GM12874 (cell line): ENCODE data around the gene CLIC5.

ENCODE experiments used
- TF ChIP-seq, protein P1 (sequence below): IDR thresholded peaks from 2 replicates; pipeline ENCODE4 v1.5.1; 2011; ENCODE audit warnings: low read depth, mild to moderate bottlenecking, control low read depth, low read length, moderate library complexity; ENCODE audit not compliant: insufficient read depth

CLIC5 gene

DNA sequence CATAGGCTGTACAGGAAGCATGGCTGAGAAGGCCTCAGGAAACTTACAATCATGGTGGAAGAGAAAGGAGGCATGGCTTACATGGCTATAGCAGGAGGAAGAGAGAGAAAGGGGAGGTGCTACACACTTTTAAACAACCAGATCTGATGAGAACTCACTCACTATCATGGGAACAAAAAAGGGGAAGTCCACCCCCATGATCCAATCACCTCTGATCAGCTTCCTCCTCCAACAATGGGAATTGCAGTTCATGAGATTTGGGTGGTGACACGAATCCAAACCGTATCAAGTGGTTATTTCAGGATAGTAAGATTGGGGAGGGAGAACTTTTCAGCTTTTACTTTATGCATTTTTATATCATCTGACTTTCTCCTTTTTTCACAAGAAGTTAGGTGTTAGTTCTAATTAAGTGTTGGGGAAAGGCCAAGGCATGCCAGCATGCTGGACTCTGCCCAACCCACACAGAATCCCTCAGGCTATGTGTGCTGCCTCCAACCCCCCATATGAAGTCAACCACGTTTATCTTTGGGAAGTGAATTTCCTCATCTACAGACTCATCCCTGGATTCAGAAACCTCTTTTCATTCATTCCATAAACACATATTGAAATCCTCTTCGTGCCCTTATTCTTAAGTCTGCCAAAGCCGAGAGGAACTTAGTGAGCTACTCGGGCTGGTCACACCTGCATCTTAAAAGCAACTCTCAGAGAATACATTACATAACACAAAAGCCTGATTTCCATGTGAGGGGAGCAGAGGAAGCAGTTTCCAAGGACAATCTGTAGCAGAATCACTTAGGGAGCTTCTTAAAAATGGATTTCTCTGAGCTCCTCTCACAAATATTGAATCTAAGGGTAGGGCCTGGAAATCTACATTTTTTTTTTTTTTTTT is 16.7 kb upstream of the CLIC5 start:
- TF ChIP-seq, protein P1, sequence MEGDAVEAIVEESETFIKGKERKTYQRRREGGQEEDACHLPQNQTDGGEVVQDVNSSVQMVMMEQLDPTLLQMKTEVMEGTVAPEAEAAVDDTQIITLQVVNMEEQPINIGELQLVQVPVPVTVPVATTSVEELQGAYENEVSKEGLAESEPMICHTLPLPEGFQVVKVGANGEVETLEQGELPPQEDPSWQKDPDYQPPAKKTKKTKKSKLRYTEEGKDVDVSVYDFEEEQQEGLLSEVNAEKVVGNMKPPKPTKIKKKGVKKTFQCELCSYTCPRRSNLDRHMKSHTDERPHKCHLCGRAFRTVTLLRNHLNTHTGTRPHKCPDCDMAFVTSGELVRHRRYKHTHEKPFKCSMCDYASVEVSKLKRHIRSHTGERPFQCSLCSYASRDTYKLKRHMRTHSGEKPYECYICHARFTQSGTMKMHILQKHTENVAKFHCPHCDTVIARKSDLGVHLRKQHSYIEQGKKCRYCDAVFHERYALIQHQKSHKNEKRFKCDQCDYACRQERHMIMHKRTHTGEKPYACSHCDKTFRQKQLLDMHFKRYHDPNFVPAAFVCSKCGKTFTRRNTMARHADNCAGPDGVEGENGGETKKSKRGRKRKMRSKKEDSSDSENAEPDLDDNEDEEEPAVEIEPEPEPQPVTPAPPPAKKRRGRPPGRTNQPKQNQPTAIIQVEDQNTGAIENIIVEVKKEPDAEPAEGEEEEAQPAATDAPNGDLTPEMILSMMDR, result no peak

DNA sequence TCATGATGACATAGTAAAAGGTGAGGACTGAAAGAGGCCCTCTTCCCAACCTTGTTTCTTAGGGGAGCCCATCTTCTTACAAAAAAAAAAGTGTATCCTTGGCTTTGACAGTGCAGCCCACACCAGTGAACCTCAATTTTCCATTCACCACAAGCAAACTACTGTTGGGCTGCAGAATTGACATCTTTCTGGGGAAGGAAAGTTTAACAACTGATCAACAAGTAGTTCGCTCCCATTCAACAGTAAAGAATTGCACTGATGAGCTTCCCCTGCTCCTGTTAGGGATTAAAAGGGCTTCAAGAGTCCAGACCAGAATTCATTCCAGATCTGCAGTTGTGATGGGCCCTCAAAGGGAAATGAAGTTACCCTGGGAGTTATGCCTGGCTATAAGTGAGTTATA is 13.9 kb upstream of the CLIC5 start:
- TF ChIP-seq, protein P1, result no peak

DNA sequence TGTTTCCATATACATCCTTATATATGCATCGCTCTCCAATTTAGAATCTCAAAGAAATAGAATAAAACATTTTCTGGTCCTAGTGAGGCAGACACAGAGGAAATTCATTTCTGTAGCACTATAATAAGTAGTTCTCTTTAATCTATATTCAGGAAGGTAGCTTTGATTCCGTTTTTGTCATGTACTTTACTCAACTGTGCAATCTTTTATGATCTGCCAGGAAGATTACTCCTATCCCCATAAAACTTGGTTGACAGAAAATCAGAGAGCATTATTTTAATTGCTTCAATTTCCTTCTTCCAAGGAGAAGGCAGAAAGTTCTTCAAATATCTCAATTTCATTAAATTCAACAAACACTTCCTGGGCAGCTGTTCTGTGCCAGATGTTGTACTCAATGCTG is 10.6 kb upstream of the CLIC5 start:
- TF ChIP-seq, protein P1, result no peak

DNA sequence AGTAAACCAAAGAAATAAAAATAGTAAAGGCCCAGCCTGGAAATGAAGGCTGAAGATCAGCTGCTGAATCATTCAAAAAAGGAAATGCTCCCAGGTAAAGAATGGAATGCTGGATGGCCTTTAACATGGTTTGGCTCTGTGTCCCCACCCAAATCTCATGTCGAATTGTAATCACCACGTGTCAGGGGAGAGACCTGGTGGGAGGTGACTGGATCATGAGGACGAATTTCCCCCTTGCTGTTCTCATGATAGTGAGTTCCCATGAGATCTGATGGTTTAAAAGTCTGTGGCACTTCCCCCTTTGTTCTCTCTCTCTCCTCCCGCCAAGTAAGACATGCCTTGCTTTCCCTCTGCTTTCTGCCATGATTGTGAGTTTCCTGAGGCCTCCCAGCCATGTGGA is 9.9 kb upstream of the CLIC5 start:
- TF ChIP-seq, protein P1, result no peak

DNA sequence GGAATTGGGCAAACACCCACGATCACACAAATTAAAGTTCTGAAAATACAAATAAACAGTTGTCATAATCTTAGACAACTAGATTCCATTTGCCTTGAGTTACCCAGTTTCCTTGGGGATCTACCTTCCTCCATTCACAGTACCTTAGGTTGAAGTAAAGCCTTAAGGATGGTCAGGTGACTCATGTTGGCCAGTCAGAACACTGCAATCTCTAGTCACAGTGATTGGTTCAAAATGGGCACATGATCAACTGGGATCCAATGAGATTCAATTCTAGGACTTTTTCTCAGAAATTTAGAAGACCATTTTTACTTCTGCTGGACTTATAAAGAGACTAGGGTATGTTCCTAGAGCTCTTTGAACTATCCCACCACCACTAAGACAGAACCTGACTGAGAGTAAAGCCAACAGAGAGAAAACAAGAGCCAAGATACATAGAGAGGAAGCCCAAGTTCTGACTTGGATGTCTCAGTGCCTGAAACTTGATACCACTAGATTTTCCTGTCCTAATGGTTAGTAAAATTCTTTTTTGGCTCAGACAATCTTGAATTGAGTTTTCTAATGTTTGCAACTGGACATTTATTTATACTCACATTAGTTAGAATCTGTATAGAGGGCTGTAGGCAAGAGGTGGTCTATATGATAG is 8.6 kb upstream of the CLIC5 start:
- TF ChIP-seq, protein P1, result no peak

DNA sequence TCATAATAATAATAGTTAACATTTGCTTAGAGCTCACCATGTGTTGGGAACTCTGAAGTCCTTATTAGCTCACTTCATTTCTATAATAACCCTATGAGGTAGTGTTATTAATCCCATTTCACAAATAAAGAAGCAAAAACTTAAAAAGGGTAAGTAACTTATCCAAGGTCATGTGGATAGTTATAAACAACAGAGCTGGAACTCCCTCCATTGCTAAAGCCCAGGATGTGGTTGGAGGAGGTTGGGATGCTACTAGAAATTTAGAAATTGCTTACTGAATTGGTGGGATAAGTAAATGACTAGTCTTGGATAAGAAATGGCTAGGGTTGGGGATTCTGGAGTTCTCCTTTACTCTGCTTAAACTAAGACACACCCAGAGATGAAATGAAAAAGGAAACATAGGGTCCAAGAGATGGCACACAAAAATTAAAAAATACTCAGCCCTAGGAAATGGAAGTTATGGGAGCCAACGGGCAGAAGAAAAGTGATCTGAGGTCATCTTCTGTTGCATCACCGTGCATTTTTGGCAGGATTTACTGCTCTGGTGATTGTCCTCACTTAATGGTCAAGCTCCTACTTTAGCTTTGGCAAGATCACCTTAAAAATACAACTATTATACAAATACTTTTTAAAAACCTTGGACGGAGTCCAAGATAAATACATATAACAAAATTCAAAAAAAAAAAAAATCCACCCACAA is 7.7 kb upstream of the CLIC5 start:
- TF ChIP-seq, protein P1, result no peak

DNA sequence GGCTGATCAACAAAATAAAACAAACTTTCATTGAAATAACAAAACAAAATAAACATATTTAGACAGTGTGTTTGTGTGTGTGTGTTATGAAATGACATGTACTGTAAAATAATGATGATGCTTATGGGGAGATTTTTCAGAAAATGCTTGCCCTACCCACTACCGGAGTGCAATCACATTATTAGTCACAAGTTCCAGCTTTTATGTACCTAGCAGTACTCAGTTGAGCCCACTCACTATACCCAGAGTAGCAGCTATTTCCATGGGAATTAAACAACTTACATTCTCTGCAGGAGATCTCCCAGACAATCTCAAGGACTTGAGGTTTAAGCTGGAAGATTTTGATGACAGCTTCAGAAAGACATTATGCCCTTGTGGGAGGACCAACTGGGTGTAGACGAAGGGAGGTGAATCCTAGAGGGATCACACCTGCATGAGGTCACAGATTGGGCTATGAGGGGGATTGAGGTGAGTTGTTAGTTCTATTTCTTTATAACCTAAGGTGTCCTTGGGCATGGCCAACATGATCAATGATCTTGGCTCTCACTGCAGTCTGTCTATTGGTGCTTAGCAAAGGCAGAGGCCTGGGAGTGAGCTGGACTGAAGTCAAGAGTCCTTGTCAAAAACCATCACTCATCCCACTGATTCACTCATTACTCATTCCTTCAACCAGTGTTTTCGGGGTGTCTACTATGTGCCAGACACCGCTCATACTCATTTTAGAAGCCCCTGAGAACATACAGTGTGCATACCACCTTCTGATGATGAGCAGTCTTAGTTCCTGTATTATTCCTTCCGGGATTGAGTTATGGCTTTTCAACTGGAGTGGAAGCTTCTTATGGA is 6.7 kb upstream of the CLIC5 start:
- TF ChIP-seq, protein P1, result no peak
